Astrocyte (in vitro differentiated cells and primary cell): ENCODE data around the gene UCP2. TPM values are rescaled to one million over a fixed set of nuclear protein-coding genes. Genes with fewer than 3 reads are reported as not detected.

Experiments used
- DNase-seq: peaks from one replicate; pipeline ENCODE4 v3.0.0-alpha.2; 2010; ENCODE audit warnings: low read depth
- FAIRE-seq: peaks from 2 replicates; lab custom pipeline; 2011; peaks lifted over from hg19 to GRCh38; lab: Jason Lieb, UNC
- H2AFZ ChIP-seq: 2 replicates; pipeline ENCODE4 v1.6.0; 2012; ENCODE audit warnings: low read depth, low read length, inconsistent platforms
- H3K27ac ChIP-seq: 2 replicates; pipeline ENCODE4 v1.5.1; 2011; ENCODE audit warnings: low read depth, low read length, inconsistent platforms
- H3K27me3 ChIP-seq: 2 replicates; pipeline ENCODE4 v1.6.0; 2011; ENCODE audit warnings: low read length, inconsistent platforms; ENCODE audit not compliant: insufficient read depth
- H3K36me3 ChIP-seq: 2 replicates; pipeline ENCODE4 v1.5.1; 2011; ENCODE audit warnings: low read length, inconsistent platforms; ENCODE audit not compliant: insufficient read depth
- H3K4me1 ChIP-seq: 2 replicates; pipeline ENCODE4 v1.5.1; 2011; ENCODE audit warnings: low read length, inconsistent platforms; ENCODE audit not compliant: insufficient read depth
- H3K4me2 ChIP-seq: 2 replicates; pipeline ENCODE4 v1.6.0; 2012; ENCODE audit warnings: low read length, inconsistent platforms
- H3K4me3 ChIP-seq: 2 replicates; pipeline ENCODE4 v1.5.1; 2011; ENCODE audit warnings: low read depth, mild to moderate bottlenecking, low read length, inconsistent platforms; ENCODE audit not compliant: insufficient read depth
- H3K79me2 ChIP-seq: 2 replicates; pipeline ENCODE4 v1.6.0; 2012; ENCODE audit warnings: mild to moderate bottlenecking, low read length, inconsistent platforms; ENCODE audit not compliant: insufficient read depth
- H3K9ac ChIP-seq: 2 replicates; pipeline ENCODE4 v1.6.0; 2012; ENCODE audit warnings: mild to moderate bottlenecking, low read length, inconsistent platforms
- H3K9me3 ChIP-seq: 2 replicates; pipeline ENCODE4 v1.5.1; 2012; ENCODE audit warnings: low read depth, mild to moderate bottlenecking, low read length, inconsistent platforms; ENCODE audit not compliant: insufficient read depth
- H4K20me1 ChIP-seq: 2 replicates; pipeline ENCODE4 v1.6.0; 2012; ENCODE audit warnings: low read length, inconsistent platforms; ENCODE audit not compliant: insufficient read depth
- H3K27ac Mint-ChIP-seq: one replicate; pipeline ENCODE4 v1.8.0; 2021; ENCODE audit warnings: mild to moderate bottlenecking, mixed read lengths; ENCODE audit not compliant: unreplicated experiment
- H3K27me3 Mint-ChIP-seq: one replicate; pipeline ENCODE4 v1.8.0; 2021; ENCODE audit warnings: low read depth, mixed read lengths; ENCODE audit not compliant: unreplicated experiment
- H3K36me3 Mint-ChIP-seq: one replicate; pipeline ENCODE4 v1.8.0; 2021; ENCODE audit warnings: low read depth, mixed read lengths; ENCODE audit not compliant: unreplicated experiment
- H3K4me1 Mint-ChIP-seq: one replicate; pipeline ENCODE4 v1.8.0; 2021; ENCODE audit warnings: low read depth, mixed read lengths; ENCODE audit not compliant: unreplicated experiment
- H3K4me3 Mint-ChIP-seq: one replicate; pipeline ENCODE4 v1.8.0; 2021; ENCODE audit warnings: mild to moderate bottlenecking, moderate library complexity, mixed read lengths; ENCODE audit not compliant: unreplicated experiment
- H3K9me3 Mint-ChIP-seq: one replicate; pipeline ENCODE4 v1.8.0; 2021; ENCODE audit warnings: mild to moderate bottlenecking, mixed read lengths; ENCODE audit not compliant: unreplicated experiment
- CTCF ChIP-seq: IDR thresholded peaks from 2 replicates; pipeline ENCODE4 v1.5.1; 2011; ENCODE audit warnings: low read depth, mild to moderate bottlenecking, inconsistent platforms, low read length, moderate library complexity; ENCODE audit not compliant: insufficient read depth
- EZH2 ChIP-seq: IDR thresholded peaks from 2 replicates; pipeline ENCODE4 v1.6.1; 2012; ENCODE audit warnings: mild to moderate bottlenecking, low read length, inconsistent platforms; ENCODE audit not compliant: insufficient read depth
- total RNA-seq: library from RNA; stranded (reverse); gene quantifications from 2 replicates; pipeline ENCODE4 v1.2.1, GENCODE V29; 2021

UCP2 gene
- total RNA-seq, 1 donor from 2014 or later = 83.0 TPM

- H3K27me3 ChIP-seq = no peaks in the 10 kb centered on the region
- no peaks in the 10 kb centered on the region for H3K9me3 Mint-ChIP-seq
- H3K27me3 Mint-ChIP-seq = peaks cover 10% of the 10 kb centered on the region
- TF ChIP-seq CTCF (no peak), EZH2 (no peak)
- no peaks in the 10 kb centered on the region for H4K20me1 ChIP-seq
- peak overlapping the region; percentile 29 for H3K4me2 ChIP-seq
- peaks cover 2% of the 10 kb centered on the region for H3K4me1 ChIP-seq
- H3K4me1 Mint-ChIP-seq = peaks cover 13% of the 10 kb centered on the region
- H3K9me3 ChIP-seq = no peaks in the 10 kb centered on the region
- no peaks in the 10 kb centered on the region for H3K36me3 ChIP-seq
- no peaks in the 10 kb centered on the region for H3K36me3 Mint-ChIP-seq
- H3K9ac ChIP-seq = no peak overlapping the region
- H3K4me3 Mint-ChIP-seq = no peak overlapping the region
- no peak overlapping the region for H3K27ac ChIP-seq
- no peak overlapping the region for H2AFZ ChIP-seq
- FAIRE-seq (no peak), DNase-seq (peak; percentile 38)
- H3K79me2 ChIP-seq = no peaks in the 10 kb centered on the region
- H3K4me3 ChIP-seq = no peak overlapping the region
- no peak overlapping the region for H3K27ac Mint-ChIP-seq
These were observed 21.3 kb downstream of the UCP2 start for GRCh38 chr11:73961321-73961720.

- Histone ChIP-seq H3K9ac (no peak overlapping the region), H4K20me1 (no peaks in the 10 kb centered on the region), H3K9me3 (no peaks in the 10 kb centered on the region), H3K36me3 (no peaks in the 10 kb centered on the region), H2AFZ (no peak overlapping the region), H3K27me3 (no peaks in the 10 kb centered on the region), H3K4me2 (no peak overlapping the region), H3K27ac (no peak overlapping the region), H3K79me2 (no peaks in the 10 kb centered on the region), H3K4me1 (peaks cover 8% of the 10 kb centered on the region), H3K4me3 (no peak overlapping the region)
- Mint-ChIP-seq H3K36me3 (no peaks in the 10 kb centered on the region), H3K9me3 (no peaks in the 10 kb centered on the region), H3K4me3 (no peak overlapping the region), H3K4me1 (peaks cover 14% of the 10 kb centered on the region), H3K27me3 (peaks cover 10% of the 10 kb centered on the region), H3K27ac (no peak overlapping the region)
- DNase-seq = no peak
- no peak for FAIRE-seq
- TF ChIP-seq CTCF (no peak), EZH2 (no peak)
These were observed 24.0 kb downstream of the UCP2 start for GRCh38 chr11:73958521-73959141.

GRCh38 chr11:73957654-73958361 lies 24.8 kb downstream of the UCP2 start:
- H3K4me3 Mint-ChIP-seq = no peak overlapping the region
- DNase-seq = no peak

More at GRCh38 chr11:73957654-73958361, 24.8 kb downstream of the UCP2 start:
- no peak overlapping the region for H3K4me3 ChIP-seq
- H3K4me1 ChIP-seq = peaks cover 8% of the 10 kb centered on the region
- no peak overlapping the region for H3K4me2 ChIP-seq
- H3K27me3 ChIP-seq = no peaks in the 10 kb centered on the region
- FAIRE-seq = no peak
- no peaks in the 10 kb centered on the region for H3K9me3 Mint-ChIP-seq
- no peak overlapping the region for H3K9ac ChIP-seq
- no peak overlapping the region for H2AFZ ChIP-seq
- no peaks in the 10 kb centered on the region for H3K79me2 ChIP-seq
- no peaks in the 10 kb centered on the region for H3K36me3 Mint-ChIP-seq
- H3K27ac Mint-ChIP-seq = no peak overlapping the region
- no peaks in the 10 kb centered on the region for H3K9me3 ChIP-seq
- peaks cover 14% of the 10 kb centered on the region for H3K4me1 Mint-ChIP-seq
- H3K27me3 Mint-ChIP-seq = peaks cover 10% of the 10 kb centered on the region
- no peaks in the 10 kb centered on the region for H3K36me3 ChIP-seq
- H4K20me1 ChIP-seq = no peaks in the 10 kb centered on the region
- TF ChIP-seq CTCF (no peak), EZH2 (no peak)
- H3K27ac ChIP-seq = no peak overlapping the region
